ENCODE data around the gene C6orf89.

DNA sequence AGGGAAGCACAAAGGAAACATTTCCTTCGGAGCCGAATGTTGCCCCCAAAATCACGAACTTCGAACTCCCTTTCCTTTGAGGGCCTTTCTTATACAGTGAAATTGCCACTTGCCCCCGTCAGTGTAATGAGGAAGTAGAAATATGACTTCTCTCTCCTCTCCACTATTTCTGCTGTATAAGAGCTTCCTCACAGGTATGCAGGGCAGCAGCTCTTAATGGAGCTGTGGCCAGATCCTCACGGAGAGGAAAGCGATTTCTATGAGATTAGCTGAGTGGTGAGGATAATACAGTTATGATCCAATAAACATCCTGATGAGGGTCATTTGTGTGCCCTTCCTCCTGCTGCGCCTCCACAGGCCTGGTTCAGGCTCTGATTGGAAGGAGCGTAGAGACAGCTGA is 35.7 kb upstream of the C6orf89 start:
- TF ChIP-seq, protein P1, sequence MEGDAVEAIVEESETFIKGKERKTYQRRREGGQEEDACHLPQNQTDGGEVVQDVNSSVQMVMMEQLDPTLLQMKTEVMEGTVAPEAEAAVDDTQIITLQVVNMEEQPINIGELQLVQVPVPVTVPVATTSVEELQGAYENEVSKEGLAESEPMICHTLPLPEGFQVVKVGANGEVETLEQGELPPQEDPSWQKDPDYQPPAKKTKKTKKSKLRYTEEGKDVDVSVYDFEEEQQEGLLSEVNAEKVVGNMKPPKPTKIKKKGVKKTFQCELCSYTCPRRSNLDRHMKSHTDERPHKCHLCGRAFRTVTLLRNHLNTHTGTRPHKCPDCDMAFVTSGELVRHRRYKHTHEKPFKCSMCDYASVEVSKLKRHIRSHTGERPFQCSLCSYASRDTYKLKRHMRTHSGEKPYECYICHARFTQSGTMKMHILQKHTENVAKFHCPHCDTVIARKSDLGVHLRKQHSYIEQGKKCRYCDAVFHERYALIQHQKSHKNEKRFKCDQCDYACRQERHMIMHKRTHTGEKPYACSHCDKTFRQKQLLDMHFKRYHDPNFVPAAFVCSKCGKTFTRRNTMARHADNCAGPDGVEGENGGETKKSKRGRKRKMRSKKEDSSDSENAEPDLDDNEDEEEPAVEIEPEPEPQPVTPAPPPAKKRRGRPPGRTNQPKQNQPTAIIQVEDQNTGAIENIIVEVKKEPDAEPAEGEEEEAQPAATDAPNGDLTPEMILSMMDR (IDR thresholded peaks at IDR 0.05) = no peak
- TF ChIP-seq POLR2A (IDR thresholded peaks at IDR 0.05) = no peak
